Spinal cord (tissue), 10 donors: ENCODE measurements around the gene GRAMD1C. TPM values are rescaled to one million over a fixed set of nuclear protein-coding genes. Genes with fewer than 3 reads are reported as not detected.
A peak's percentile ranks its signal among the peaks of the same experiment; 100 is the strongest.

ENCODE experiments used
- DNase-seq, 6 donors: peaks; one replicate each; pipeline versions ENCODE4 v3.0.0 to v3.0.0-alpha.2; 2013 to 2015; ENCODE audit warnings: low spot score in 6 of 6, low read depth in 4 of 6
- H3K27ac ChIP-seq: one replicate; pipeline ENCODE4 v1.5.1; 2013; ENCODE audit warnings: low read depth, low read length, control low read depth
- H3K27me3 ChIP-seq: one replicate; pipeline ENCODE4 v1.6.1; 2013; ENCODE audit warnings: low read length; ENCODE audit not compliant: control insufficient read depth, insufficient read depth
- H3K36me3 ChIP-seq: one replicate; pipeline ENCODE4 v1.6.1; 2013; ENCODE audit warnings: low read length; ENCODE audit not compliant: control insufficient read depth, insufficient read depth
- H3K4me1 ChIP-seq: one replicate; pipeline ENCODE4 v1.6.1; 2013; ENCODE audit warnings: low read length; ENCODE audit not compliant: control insufficient read depth, insufficient read depth
- H3K4me3 ChIP-seq: one replicate; pipeline ENCODE4 v1.5.1; 2013; ENCODE audit warnings: low read depth, low read length, control low read depth
- H3K9me3 ChIP-seq: one replicate; pipeline ENCODE4 v1.6.1; 2013; ENCODE audit warnings: low read length; ENCODE audit not compliant: control insufficient read depth, insufficient read depth
- WGBS: methylation state at CpG from one replicate; pipeline ENCODE4 v1.1.5; 2013; ENCODE audit warnings: missing lambda C conversion rate; ENCODE audit not compliant: insufficient coverage; 5-methylcytosine and 5-hydroxymethylcytosine counted together
- long read RNA-seq, 4 donors: transcript quantifications; one replicate each; lab custom pipeline, GENCODE V29; 2026
- polyA plus RNA-seq, 2 donors: library from polyadenylated mRNA; unstranded; fragments of 120-200 nt; gene quantifications; one replicate each; pipeline ENCODE4 v1.2.1, GENCODE V29; 2013; ENCODE audit not compliant: insufficient read length in 2 of 2
- total RNA-seq, 2 donors: library from RNA; depleted of rRNA in 1 of 2; stranded (reverse); fragments of 120-200 nt in 1 of 2; fragments of >200 nt in 1 of 2; gene quantifications; one replicate each; pipeline versions ENCODE4 v1.2.3 to v1.2.4, GENCODE V29; 2013 to 2014
- donor health status: healthy.

Gene GRAMD1C
- 10 to 100 TPM; 10.5 to 17.7 TPM for total RNA-seq
- 10 to 100 TPM; 13.1 to 21.3 TPM for polyA plus RNA-seq
- long read RNA-seq, donor 1, partial matches to known transcripts, result 0 of 1 reads
- long read RNA-seq, donor 1, other reads (novel, unspliced or antisense), result 0 of 1 reads
- long read RNA-seq, donor 2, result 0 reads
- long read RNA-seq, donor 3, full-length matches to known transcripts, result 1 of 1 reads
- long read RNA-seq, donor 3, partial matches to known transcripts, result 0 of 1 reads
- long read RNA-seq, donor 3, other reads (novel, unspliced or antisense), result 0 of 1 reads
- long read RNA-seq, donor 4, result 0 reads

DNA sequence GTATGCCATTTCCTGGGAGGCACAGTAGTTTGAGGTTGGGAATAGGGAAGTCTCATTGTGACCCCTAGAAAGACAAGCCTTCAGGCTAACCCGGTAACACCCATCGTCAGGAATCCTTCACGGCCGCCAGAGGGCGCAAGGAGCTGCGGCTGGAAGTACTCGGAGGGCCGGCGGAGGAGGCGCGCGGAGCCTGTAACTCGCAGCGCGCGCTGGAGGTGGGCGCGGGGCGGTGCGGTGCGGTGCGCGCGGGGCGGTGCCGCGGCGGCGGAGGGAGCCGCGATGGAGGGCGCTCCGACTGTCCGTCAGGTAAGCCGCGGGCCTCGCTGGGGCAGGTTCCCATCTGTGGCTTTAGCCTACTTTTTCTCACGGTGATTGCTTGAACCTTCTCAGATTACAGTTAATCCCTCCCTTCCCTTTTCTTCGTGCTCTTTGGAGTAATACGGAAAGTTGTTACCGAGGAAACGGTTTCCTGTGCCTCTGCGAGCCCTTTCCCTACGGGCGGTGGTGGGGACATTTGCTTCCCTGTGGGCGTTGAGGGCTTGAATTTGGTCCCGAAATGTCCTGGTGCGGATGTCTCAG, at the start of gene GRAMD1C:
TSS of gene GRAMD1C (plus strand) at position 158 of the 579 bp plus-strand sequence. CDS start at position 280, 122 bp downstream.
- DNase-seq, result peak; percentile 38 to 96 (median 85)
- H3K27ac ChIP-seq, result no peak within 1 kb of the TSS
- no peaks in the 10 kb centered on the region for H3K27me3 ChIP-seq
- WGBS, result under 1% methylated on average over 41 of the region's 48 CpGs
- H3K36me3 ChIP-seq, result no peaks in the 10 kb centered on the region
- peak within 1 kb of the TSS; percentile 65 for H3K4me3 ChIP-seq
- H3K9me3 ChIP-seq, result no peaks in the 10 kb centered on the region
- peaks cover 4% of the 10 kb centered on the region for H3K4me1 ChIP-seq

DNA sequence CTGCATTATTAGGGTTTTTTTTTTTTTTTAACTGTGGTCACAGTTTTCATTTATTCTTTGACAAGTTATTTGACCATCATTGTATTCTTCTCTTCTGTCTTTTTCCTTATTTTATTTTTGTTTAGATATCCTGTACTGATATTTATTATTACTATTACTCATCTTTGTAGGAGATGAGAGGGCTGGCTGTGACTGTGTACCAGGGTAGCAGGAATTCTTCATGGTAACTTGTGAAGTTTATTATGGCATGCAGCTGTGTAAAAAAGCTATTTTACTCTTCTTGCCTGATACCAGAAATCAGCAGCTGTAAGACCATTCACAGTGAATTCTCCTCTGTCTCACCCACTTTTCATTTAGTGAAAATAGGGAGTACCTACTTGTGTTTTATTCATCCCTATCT, 47.2 kb upstream of the GRAMD1C start:
- no peaks in the 10 kb centered on the region for H3K4me1 ChIP-seq
- no peak for DNase-seq
- H3K27me3 ChIP-seq, result no peaks in the 10 kb centered on the region
- no peak overlapping the region for H3K27ac ChIP-seq
- peaks cover 20% of the 10 kb centered on the region for H3K36me3 ChIP-seq
- H3K4me3 ChIP-seq, result no peak overlapping the region
- no peaks in the 10 kb centered on the region for H3K9me3 ChIP-seq

DNA sequence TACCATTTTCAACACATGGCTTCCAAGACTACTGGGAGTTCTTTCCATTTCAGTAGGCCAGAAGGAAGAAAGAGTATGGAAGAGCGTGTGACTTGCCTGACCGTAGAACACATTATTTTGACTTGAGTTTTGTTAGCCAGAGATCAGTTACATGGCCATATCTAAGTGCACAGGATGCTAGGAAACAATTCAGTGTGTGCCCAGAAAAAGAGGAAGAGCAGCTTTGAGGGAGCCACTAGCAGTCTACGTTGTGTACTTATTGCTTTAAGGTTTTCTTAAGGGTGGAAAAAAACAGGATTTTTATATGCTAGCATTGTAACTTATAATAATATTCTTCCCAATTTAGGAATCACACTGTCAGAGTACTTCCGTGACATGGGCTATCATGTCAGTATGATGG, 44.1 kb upstream of the GRAMD1C start:
- no peaks in the 10 kb centered on the region for H3K27me3 ChIP-seq
- no peak overlapping the region for H3K27ac ChIP-seq
- 88% methylated on average over 2 of the region's 4 CpGs for WGBS
- no peaks in the 10 kb centered on the region for H3K4me1 ChIP-seq
- H3K9me3 ChIP-seq, result no peaks in the 10 kb centered on the region
- DNase-seq, result no peak
- peaks cover 10% of the 10 kb centered on the region for H3K36me3 ChIP-seq
- H3K4me3 ChIP-seq, result no peak overlapping the region

DNA sequence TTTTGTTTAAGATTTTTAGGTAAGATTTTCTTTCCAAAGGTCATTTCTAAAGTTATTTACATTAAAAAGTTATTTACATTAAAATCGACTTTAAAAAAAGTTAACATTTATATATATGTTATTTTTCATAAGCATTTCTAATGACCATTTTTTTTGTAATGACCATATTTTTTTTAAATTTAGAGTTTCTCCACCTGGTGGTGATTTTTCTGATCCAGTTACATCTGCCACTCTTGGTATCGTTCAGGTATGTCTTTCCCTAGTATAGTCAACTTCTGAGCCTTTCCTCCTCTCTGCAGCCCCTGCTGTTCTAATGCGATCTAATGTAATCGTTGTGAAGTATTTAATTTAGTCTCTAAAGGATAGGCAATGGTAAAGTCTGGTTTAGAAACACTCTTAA, 42.9 kb upstream of the GRAMD1C start:
- Histone ChIP-seq H3K9me3 (no peaks in the 10 kb centered on the region), H3K27ac (no peak overlapping the region), H3K27me3 (no peaks in the 10 kb centered on the region), H3K36me3 (peaks cover 6% of the 10 kb centered on the region), H3K4me1 (no peaks in the 10 kb centered on the region), H3K4me3 (no peak overlapping the region)
- DNase-seq, result no peak
- no CpG with 5 or more reads among the region's 4 CpGs for WGBS

DNA sequence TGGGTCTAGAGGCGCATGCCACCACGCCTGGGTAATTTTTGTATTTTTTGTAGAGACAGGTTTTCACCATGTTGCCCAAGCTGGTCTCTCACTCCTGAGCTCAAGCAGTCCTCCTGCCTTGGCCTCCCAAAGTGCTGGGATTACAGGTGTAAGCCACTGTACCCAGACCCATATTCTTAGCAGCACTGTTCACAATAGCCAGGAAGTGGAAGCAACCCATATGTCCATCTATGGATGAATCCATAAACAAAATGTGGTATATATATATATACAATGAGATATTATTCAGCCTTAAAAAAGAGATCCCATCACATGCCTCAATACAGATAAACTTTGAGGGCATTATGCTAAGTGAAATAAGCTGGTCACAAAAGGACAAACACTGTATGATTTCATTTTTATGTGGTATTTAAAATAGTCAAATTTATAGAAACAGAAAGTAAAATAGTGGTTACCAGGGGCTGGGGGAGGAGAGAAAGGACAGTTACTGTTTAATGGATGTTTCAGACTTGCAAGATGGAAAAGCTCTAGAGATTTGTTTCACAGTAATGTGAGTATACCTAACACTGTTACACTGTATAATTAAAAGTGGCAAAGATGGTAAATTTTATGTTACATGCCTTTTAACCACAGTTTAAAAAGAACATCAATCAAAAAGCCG, 35.7 kb upstream of the GRAMD1C start:
- H3K36me3 ChIP-seq, result peaks cover 26% of the 10 kb centered on the region
- no peaks in the 10 kb centered on the region for H3K27me3 ChIP-seq
- H3K27ac ChIP-seq, result no peak overlapping the region
- H3K4me3 ChIP-seq, result no peak overlapping the region
- no peaks in the 10 kb centered on the region for H3K9me3 ChIP-seq
- DNase-seq, result no peak
- no peaks in the 10 kb centered on the region for H3K4me1 ChIP-seq
- WGBS, result no CpG with 5 or more reads among the region's 3 CpGs

DNA sequence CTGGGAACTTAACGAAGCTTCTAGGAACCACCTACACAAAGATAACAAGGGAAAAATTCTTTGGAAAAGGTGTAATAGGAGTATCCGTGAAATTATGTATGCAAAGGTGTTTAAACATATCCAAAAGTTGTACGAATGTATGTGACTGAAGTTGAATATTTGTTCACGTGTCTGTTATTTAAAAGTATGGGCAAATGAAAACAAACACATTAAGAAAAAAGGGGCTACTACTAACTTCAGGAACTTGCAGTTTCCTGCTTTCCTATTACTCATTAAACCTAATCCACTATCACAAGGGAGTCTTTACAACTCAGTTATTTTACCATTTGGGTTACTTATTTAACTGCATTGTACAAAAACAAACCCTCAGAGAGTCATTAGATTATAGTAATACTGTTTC, 33.9 kb upstream of the GRAMD1C start:
- Histone ChIP-seq H3K4me3 (no peak overlapping the region), H3K27me3 (no peaks in the 10 kb centered on the region), H3K27ac (no peak overlapping the region), H3K4me1 (no peaks in the 10 kb centered on the region), H3K36me3 (peaks cover 31% of the 10 kb centered on the region), H3K9me3 (no peaks in the 10 kb centered on the region)
- DNase-seq, result peak in 1 of 6 donors; percentile 25
- no CpG with 5 or more reads among the region's 4 CpGs for WGBS

DNA sequence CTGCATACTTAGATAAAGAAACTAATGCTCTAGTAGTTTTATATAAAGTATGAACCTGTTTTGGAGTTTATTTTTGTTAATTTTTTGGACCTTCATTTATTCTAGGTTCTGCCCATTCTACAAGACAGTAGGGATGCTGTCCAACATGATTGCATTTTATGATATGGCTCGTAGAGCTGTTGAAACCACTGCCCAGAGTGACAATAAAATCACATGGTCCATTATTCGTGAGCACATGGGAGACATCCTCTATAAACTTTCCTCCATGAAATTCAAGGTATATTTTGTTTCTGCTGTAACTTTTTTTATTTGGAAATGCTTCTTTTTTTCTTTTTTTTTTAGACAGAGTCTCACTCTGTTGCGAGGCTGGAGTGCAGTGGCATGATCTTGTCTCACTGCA, 33.3 kb upstream of the GRAMD1C start:
- no peak overlapping the region for H3K27ac ChIP-seq
- 100% methylated on average over 1 of the region's 3 CpGs for WGBS
- no peak for DNase-seq

DNA sequence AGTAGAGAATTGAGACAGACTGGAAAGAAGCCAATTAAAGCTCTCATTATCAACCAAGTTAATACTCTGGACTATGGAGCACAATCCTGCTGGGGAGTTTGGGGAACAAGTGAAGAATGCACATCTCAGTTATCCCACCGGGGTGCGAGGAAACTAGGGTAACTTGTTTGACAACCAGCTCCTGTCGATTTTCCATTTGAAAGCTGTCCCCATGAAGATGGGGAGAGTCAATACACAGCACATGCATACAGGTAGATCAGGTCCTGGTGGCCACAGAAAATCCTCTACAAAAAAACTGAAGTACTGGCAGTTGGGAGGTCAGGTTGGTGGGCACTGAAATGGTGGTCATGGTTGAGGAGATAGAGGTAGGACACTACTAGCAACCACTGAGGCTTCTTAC, 25.7 kb upstream of the GRAMD1C start:
- 79% methylated on average over 2 of the region's 3 CpGs for WGBS
- peaks cover 11% of the 10 kb centered on the region for H3K36me3 ChIP-seq
- no peak overlapping the region for H3K27ac ChIP-seq
- H3K9me3 ChIP-seq, result no peaks in the 10 kb centered on the region
- H3K27me3 ChIP-seq, result no peaks in the 10 kb centered on the region
- DNase-seq, result no peak
- H3K4me3 ChIP-seq, result no peak overlapping the region
- peaks cover 5% of the 10 kb centered on the region for H3K4me1 ChIP-seq

More for the DNA sequence above, 33.3 kb upstream of the GRAMD1C start:
- no peaks in the 10 kb centered on the region for H3K4me1 ChIP-seq
- H3K36me3 ChIP-seq, result peaks cover 34% of the 10 kb centered on the region
- no peaks in the 10 kb centered on the region for H3K9me3 ChIP-seq
- H3K27me3 ChIP-seq, result no peaks in the 10 kb centered on the region
- H3K4me3 ChIP-seq, result no peak overlapping the region

DNA sequence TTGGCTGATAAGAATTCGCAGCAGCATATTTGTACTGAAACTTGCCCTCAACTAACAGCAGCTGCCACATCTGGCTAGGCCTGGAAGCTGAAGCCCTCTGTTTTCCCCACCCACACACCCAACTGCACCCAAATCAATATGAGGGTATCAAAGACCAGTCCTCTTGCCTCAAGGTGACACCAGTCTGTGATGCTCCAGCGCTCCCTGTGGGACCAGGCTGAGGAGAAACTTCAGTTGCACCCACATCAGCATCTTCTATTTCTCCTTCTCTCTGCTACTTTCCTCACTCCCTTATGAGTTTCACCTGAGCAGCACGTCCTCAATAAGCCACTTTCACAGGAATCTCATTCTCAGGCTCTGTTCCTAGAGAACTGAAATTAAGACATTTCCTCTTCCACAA, 18.7 kb upstream of the GRAMD1C start:
- no peak for DNase-seq
- H3K9me3 ChIP-seq, result no peaks in the 10 kb centered on the region
- H3K36me3 ChIP-seq, result no peaks in the 10 kb centered on the region
- WGBS, result 92% methylated on average over 2 of the region's 3 CpGs
- no peaks in the 10 kb centered on the region for H3K27me3 ChIP-seq
- no peak overlapping the region for H3K4me3 ChIP-seq
- no peak overlapping the region for H3K27ac ChIP-seq
- peaks cover 5% of the 10 kb centered on the region for H3K4me1 ChIP-seq

DNA sequence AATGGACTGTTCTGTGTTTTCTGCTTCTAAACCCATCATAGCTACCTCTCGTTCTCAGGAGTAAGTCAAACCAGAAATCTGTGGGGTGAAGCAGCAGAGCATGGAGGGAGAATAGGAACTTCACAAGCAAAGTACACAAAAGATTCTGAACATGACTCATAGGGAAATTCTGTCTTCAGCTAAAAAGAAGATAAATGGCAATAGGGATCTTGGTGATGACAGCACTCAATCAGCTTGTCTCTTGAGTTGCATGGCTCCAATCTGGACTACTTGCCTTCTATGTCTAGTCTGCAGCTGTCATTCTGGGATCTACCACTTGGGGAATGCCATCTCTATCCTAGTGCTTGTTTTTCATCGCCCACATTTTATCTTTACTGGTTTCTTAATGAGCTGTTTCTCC, 13.5 kb upstream of the GRAMD1C start:
- DNase-seq, result no peak
- Histone ChIP-seq H3K4me3 (no peak overlapping the region), H3K4me1 (no peaks in the 10 kb centered on the region), H3K27me3 (no peaks in the 10 kb centered on the region), H3K9me3 (no peaks in the 10 kb centered on the region), H3K27ac (no peak overlapping the region), H3K36me3 (no peaks in the 10 kb centered on the region)
- WGBS, result no CpG with 5 or more reads among the region's 2 CpGs
